GM18519 (cell line): ENCODE measurements around the gene GHR.

Experiments used
- ATAC-seq: cut with Tn5 transposase; IDR thresholded peaks from one replicate; pipeline ENCODE4 v1.9.1; 2021; ENCODE audit warnings: mild to moderate bottlenecking, moderate library complexity; ENCODE audit not compliant: unreplicated experiment, low FRiP score

GHR gene

GRCh38 chr5:42513246-42513645 is 90.0 kb downstream of the GHR start:
- ATAC-seq = no peak

DNA sequence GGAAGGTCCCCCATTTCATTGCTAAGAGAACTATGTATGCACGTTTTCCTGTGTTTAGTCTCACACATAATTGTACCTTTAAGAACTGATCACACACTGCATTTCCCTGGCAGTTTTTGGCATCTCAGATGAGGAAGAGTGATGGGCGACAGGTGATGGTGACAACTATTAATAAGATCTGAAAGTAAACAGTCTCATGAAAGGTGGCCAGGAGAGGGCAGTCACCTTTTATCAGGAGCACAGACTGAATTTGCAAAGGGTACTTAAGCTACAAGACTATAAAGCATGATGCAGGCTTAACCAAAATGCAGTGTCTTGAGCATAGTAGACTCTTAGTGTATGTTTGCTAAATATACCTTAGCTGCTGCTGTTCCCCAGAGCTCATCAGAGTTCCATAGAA is 91.5 kb downstream of the GHR start:
- ATAC-seq = no peak

GRCh38 chr5:42515504-42515903 is 92.3 kb downstream of the GHR start:
- no peak for ATAC-seq

GRCh38 chr5:42516282-42517042 is 93.2 kb downstream of the GHR start:
- no peak for ATAC-seq

GRCh38 chr5:42517164-42517563 is 93.9 kb downstream of the GHR start:
- no peak for ATAC-seq

- ATAC-seq = no peak
Measured at GRCh38 chr5:42518595-42519221, 95.5 kb downstream of the GHR start.

GRCh38 chr5:42520203-42520602 is 97.0 kb downstream of the GHR start:
- no peak for ATAC-seq

DNA sequence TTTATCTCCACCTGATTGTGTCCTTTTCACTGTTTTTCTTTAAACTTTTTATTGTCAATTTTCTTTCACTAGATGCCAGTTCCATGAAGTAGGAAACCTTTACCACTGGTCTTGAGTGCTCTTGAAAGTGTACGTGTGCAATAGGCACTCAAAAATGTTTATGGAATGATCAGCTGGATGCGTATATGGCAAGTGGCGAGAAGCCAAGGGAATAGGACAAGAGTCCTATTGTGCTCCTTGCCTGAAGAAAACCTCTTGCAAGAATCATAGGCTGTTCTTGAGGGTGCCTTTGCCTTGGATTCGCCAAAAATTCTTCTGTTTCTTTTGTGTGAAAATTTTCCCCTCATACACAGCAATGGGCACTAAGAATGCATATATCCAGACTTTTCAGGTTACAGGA is 97.7 kb downstream of the GHR start:
- no peak for ATAC-seq

DNA sequence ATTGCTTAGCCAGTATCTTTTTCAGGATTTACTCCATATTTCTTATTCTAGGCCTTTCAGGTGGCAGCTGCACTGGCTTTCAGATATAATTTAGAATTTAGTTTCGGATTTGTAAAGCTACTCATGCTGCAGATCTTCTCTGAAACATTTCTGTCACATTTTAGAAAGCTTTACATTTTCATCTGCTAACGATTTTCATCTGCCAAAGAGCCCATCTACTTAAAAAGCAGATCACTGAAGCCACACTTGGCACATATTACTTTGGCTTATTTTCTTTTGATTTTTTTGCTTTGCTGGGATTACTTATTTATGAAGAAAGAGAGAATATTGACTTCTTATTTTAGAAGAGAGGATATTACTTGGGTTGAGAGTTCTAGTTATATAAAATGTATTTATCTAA is 98.2 kb downstream of the GHR start:
- ATAC-seq = no peak

DNA sequence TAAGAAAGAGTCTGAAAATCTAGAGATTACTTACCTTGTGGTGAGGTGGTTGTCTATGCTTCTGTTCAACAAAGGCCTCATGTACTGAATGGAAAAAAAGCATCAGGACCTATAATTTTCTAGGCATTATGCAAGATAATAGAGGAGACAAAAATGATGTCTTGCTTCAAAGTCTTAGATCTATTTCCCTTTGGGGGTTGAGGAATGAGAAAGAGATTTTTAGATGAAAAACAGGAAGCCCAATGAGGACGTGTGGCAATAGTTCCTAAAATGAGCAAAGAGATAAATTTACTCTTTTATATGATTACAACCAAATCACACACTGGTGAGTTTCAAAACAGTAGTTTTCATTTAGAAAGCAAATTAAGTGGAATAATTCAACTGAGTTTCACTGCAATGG is 99.5 kb downstream of the GHR start:
- ATAC-seq = no peak

- ATAC-seq = no peak
Measured at GRCh38 chr5:42526179-42526578, 102.9 kb downstream of the GHR start.

DNA sequence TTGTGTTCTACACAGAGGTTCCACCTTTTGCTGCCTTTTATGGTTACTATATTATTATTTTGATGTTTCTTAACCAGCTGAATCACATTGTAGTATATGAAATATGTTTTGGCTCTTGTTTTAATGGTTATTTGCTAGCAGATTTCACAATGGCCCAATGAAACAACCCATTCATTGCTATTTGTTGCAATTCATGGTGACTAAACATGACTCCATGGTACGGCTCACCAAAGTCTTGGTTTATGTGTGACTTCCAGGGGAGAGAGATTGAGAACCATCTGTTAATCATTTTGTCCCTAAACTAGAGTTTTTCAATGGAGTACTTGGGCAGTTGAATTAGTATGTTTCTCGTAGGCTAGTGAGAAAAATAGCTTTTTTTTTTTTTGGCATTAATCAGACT is 108.4 kb downstream of the GHR start:
- ATAC-seq = no peak

DNA sequence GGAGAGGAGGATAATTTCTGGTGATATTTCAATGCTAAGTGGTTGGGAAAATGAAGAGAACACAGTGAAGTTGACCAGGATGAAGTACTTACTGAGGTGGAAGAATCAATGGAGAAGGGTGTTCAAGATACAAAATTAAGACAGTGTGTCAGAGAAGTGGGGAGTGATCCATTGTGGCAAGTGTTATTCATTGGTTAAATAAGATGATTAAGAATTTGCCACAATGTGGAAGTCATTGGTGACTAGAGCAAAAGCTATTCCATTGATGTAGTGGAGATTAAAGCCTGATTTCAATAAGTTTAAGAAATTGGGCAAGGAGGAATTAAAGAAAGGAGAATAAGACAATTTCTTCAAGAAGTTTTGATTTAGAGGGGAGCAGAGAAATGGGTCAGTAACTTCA is 118.9 kb downstream of the GHR start:
- ATAC-seq = no peak

DNA sequence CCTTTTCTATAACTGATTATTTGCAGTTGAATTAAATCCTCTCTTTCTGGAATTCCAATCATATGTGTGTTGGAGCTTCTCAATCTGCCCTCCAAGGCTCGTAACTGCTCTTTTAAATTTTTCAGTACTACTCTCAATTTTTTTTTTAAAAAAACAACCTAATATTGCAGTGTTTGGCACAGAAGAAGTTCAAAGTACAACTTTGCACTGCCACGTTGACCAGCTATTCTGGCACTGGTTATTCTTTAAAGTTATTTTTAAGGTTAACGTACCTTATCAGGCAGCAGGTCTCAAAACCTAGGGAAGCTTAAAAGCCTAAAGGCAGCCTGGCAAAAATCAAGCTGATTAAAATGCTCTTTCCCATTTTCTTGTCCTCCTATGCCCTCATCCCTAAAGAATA is 120.5 kb downstream of the GHR start:
- no peak for ATAC-seq

GRCh38 chr5:42545038-42545437 is 121.8 kb downstream of the GHR start:
- ATAC-seq = no peak

- no peak for ATAC-seq
Measured at GRCh38 chr5:42547141-42547540, 123.9 kb downstream of the GHR start.

GRCh38 chr5:42547894-42548293 is 124.7 kb downstream of the GHR start:
- ATAC-seq = no peak

GRCh38 chr5:42552597-42552996 is 129.4 kb downstream of the GHR start:
- ATAC-seq = no peak

DNA sequence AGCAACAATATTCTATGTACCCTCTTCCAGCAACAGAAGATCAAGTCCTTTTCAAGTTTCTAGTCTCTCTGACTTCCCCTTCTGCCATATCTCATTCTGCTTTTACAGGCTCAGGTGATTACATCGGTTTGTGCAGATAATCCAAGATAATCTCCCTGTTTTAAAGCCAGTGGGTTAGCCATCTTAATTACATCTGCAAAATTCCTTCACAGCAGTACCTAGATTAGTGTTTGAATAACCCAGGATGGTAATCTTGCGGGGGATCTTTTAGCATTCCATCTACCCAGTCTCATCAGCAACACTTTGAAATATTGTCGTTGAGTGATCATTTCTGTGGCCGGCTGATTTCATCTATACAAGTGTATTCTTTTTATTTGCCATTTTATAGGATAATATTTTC is 130.2 kb downstream of the GHR start:
- no peak for ATAC-seq

- no peak for ATAC-seq
Measured at GRCh38 chr5:42555010-42555409, 131.8 kb downstream of the GHR start.

GRCh38 chr5:42555797-42556196 is 132.6 kb downstream of the GHR start:
- no peak for ATAC-seq

GRCh38 chr5:42557689-42558088 is 134.4 kb downstream of the GHR start:
- no peak for ATAC-seq
